DOHH2 (cell line): Measurements from ENCODE around the gene NCKAP1.

Experiments
- H3F3A ChIP-seq: fragments of 200-600 bp; sonication (generic), shearing (Covaris generic); 2 replicates; pipeline ENCODE4 v1.6.0; 2016; ENCODE audit warnings: antibody characterized with exemption, mild to moderate bottlenecking; ENCODE audit not compliant: control insufficient read depth, insufficient read depth
- H3K27ac ChIP-seq: fragments of 200-600 bp; sonication (generic); 2 replicates; pipeline ENCODE4 v1.5.1; 2014; ENCODE audit warnings: low read depth, mild to moderate bottlenecking, low read length, moderate library complexity
- H3K27me3 ChIP-seq: fragments of 200-600 bp; sonication (generic); 2 replicates; pipeline ENCODE4 v1.6.1; 2014; ENCODE audit warnings: mild to moderate bottlenecking, low read length, mixed read lengths; ENCODE audit not compliant: control insufficient read depth
- H3K36me3 ChIP-seq: fragments of 200-600 bp; sonication (generic); 2 replicates; pipeline ENCODE4 v1.6.1; 2014; ENCODE audit warnings: mild to moderate bottlenecking, low read length, moderate library complexity, mixed read lengths; ENCODE audit not compliant: control insufficient read depth
- H3K4me1 ChIP-seq: fragments of 200-600 bp; sonication (generic); 2 replicates; pipeline ENCODE4 v1.6.1; 2014; ENCODE audit warnings: mild to moderate bottlenecking, low read length, mixed read lengths; ENCODE audit not compliant: control insufficient read depth
- H3K4me2 ChIP-seq: fragments of 200-600 bp; sonication (generic); 2 replicates; pipeline ENCODE4 v1.6.0; 2014; ENCODE audit warnings: mild to moderate bottlenecking, low read length, moderate library complexity
- H3K4me3 ChIP-seq: fragments of 200-600 bp; sonication (generic); 2 replicates; pipeline ENCODE4 v1.5.1; 2014; ENCODE audit warnings: mild to moderate bottlenecking, low read length, mixed read lengths
- H3K79me2 ChIP-seq: fragments of 200-600 bp; sonication (generic); 2 replicates; pipeline ENCODE4 v1.6.1; 2014; ENCODE audit warnings: mild to moderate bottlenecking, low read length, mixed read lengths; ENCODE audit not compliant: control insufficient read depth
- H3K9me2 ChIP-seq: fragments of 200-600 bp; sonication (generic); replicated peaks from 2 replicates; pipeline ENCODE4 v1.6.1; 2014; ENCODE audit warnings: mild to moderate bottlenecking, low read length, mixed read lengths; ENCODE audit not compliant: control insufficient read depth
- H3K9me3 ChIP-seq: fragments of 200-600 bp; sonication (generic); 2 replicates; pipeline ENCODE4 v1.6.1; 2014; ENCODE audit warnings: antibody characterized with exemption, low read length, mixed read lengths; ENCODE audit not compliant: control insufficient read depth, insufficient read depth
- H4K20me1 ChIP-seq: fragments of 200-600 bp; sonication (generic); 2 replicates; pipeline ENCODE4 v1.6.0; 2014; ENCODE audit warnings: low read depth, mild to moderate bottlenecking, antibody characterized with exemption, low read length, moderate library complexity; ENCODE audit not compliant: control insufficient read depth, insufficient read depth
- EZH2phosphoT487 ChIP-seq: fragments of 200-600 bp; sonication (generic); IDR thresholded peaks from 2 replicates; pipeline ENCODE4 v1.6.1; 2017; ENCODE audit warnings: borderline replicate concordance, mild to moderate bottlenecking, antibody characterized with exemption, low read length, moderate library complexity, mixed read lengths
- TF ChIP-seq, protein P1 (sequence below): fragments of 200-600 bp; sonication (generic); IDR thresholded peaks from one replicate; pipeline ENCODE4 v1.5.1; 2014; ENCODE audit warnings: antibody characterized with exemption, mild to moderate bottlenecking, low read depth, low read length; ENCODE audit not compliant: poor library complexity, severe bottlenecking

Gene NCKAP1

DNA sequence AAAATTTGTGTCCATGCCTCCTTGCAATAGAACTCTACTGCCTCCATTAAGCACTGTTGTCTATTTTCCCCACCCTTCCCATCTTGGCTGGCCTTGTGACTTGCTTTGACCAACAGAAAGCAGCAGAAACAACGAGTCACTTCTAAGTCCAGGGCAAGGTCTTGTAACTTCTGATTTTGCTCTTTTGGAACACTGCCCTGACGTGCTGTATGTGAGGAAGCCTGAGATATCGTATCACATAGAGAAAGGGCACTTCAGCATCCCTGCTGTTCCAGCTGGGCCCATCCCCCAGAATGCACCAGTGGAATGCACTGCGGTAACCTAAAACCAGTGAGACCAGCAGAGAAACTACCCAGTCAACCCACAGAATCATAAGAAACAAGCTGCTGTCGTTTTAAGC is 28.1 kb downstream of the NCKAP1 start:
- Histone ChIP-seq H3K4me1 (no peaks in the 10 kb centered on the region), H3K4me2 (no peak overlapping the region), H4K20me1 (no peaks in the 10 kb centered on the region), H3K79me2 (no peaks in the 10 kb centered on the region), H3K9me2 (no peaks in the 10 kb centered on the region), H3K4me3 (no peak overlapping the region), H3K27me3 (no peaks in the 10 kb centered on the region), H3F3A (no peaks in the 10 kb centered on the region), H3K9me3 (no peaks in the 10 kb centered on the region), H3K27ac (no peak overlapping the region), H3K36me3 (no peaks in the 10 kb centered on the region)
- TF ChIP-seq EZH2phosphoT487 = no peak
- TF ChIP-seq, protein P1, sequence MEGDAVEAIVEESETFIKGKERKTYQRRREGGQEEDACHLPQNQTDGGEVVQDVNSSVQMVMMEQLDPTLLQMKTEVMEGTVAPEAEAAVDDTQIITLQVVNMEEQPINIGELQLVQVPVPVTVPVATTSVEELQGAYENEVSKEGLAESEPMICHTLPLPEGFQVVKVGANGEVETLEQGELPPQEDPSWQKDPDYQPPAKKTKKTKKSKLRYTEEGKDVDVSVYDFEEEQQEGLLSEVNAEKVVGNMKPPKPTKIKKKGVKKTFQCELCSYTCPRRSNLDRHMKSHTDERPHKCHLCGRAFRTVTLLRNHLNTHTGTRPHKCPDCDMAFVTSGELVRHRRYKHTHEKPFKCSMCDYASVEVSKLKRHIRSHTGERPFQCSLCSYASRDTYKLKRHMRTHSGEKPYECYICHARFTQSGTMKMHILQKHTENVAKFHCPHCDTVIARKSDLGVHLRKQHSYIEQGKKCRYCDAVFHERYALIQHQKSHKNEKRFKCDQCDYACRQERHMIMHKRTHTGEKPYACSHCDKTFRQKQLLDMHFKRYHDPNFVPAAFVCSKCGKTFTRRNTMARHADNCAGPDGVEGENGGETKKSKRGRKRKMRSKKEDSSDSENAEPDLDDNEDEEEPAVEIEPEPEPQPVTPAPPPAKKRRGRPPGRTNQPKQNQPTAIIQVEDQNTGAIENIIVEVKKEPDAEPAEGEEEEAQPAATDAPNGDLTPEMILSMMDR = no peak

DNA sequence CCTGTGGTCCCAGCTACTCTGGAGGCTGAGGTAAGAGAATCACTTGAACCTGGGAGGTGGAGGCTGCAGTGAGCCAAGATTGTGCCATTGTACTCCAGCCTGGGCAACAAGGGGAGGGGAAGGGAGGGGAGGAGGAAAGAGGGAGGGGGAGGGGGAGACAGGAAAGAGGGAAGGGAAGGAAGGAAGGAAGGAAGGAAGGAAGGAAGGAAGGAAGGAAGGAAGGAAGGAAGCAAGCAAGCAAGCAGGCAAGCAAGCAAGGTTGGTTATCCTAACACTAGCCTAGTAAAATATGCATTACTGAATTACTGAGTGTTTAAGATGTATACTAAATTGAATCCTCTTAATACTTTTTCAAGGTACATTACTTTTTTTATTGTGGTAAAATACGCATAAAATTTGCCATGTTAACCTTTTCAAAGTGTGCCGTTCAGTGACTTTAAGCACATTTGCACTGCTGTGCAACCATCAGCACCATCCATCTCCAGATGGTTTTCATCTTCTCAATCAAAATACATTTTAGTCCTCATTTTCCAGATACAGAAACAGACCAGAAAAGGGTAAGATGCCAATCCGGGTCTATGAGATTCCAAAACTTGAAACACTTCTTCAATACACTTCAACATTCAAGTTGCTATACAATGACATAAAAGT is 28.9 kb downstream of the NCKAP1 start:
- no peaks in the 10 kb centered on the region for H3K4me1 ChIP-seq
- no peaks in the 10 kb centered on the region for H3K79me2 ChIP-seq
- H4K20me1 ChIP-seq = no peaks in the 10 kb centered on the region
- H3K27me3 ChIP-seq = no peaks in the 10 kb centered on the region
- no peaks in the 10 kb centered on the region for H3K9me3 ChIP-seq
- no peaks in the 10 kb centered on the region for H3K9me2 ChIP-seq
- no peak overlapping the region for H3K4me3 ChIP-seq
- H3K27ac ChIP-seq = no peak overlapping the region
- H3K36me3 ChIP-seq = no peaks in the 10 kb centered on the region
- no peak for TF ChIP-seq EZH2phosphoT487
- TF ChIP-seq, protein P1 = no peak
- H3K4me2 ChIP-seq = no peak overlapping the region
- no peaks in the 10 kb centered on the region for H3F3A ChIP-seq

- Histone ChIP-seq H3K9me2 (no peaks in the 10 kb centered on the region), H4K20me1 (no peaks in the 10 kb centered on the region), H3F3A (no peaks in the 10 kb centered on the region), H3K27ac (no peak overlapping the region), H3K4me3 (no peak overlapping the region), H3K9me3 (no peaks in the 10 kb centered on the region), H3K36me3 (no peaks in the 10 kb centered on the region), H3K4me1 (0 out of 2 replicates have a peak, but pooled peaks cover 4% of the 10 kb centered on the region), H3K79me2 (no peaks in the 10 kb centered on the region), H3K27me3 (no peaks in the 10 kb centered on the region), H3K4me2 (no peak overlapping the region)
- no peak for TF ChIP-seq EZH2phosphoT487
- TF ChIP-seq, protein P1 = no peak
These were observed 36.3 kb downstream of the NCKAP1 start for GRCh38 chr2:183001948-183002347.
